H1 (cell line): ENCODE measurements around the gene HSF4. TPM values are rescaled to one million over a fixed set of nuclear protein-coding genes. Genes with fewer than 3 reads are reported as not detected.

Experiments
- BCL11A ChIP-seq, 2 experiments: IDR thresholded peaks; one replicate each; pipeline ENCODE4 v1.6.1; 2011; ENCODE audit warnings: low read depth in 2 of 2, low read length in 2 of 2, mild to moderate bottlenecking in 2 of 2
- CBX5 ChIP-seq: fragments of 300-800, 300-1000 bp; sonication (generic); IDR thresholded peaks from 2 replicates; pipeline ENCODE4 v1.7.1; 2016; ENCODE audit warnings: antibody characterized with exemption, low read length, low read depth
- CEBPB ChIP-seq: IDR thresholded peaks from 2 replicates; pipeline ENCODE4 v1.6.1; 2012; ENCODE audit warnings: low read depth, low read length
- CTCF ChIP-seq, 3 experiments: IDR thresholded peaks; 1 replicate in 2 of 3; 2 replicates in 1 of 3; pipeline versions ENCODE4 v1.5.1 to v1.6.1; 2011; ENCODE audit warnings: low read length in 3 of 3, mild to moderate bottlenecking in 3 of 3, inconsistent platforms in 2 of 3, low read depth in 1 of 3, moderate library complexity in 1 of 3; ENCODE audit not compliant: insufficient read depth in 1 of 3; ENCODE audit errors: control extremely low read depth in 1 of 3
- E2F6 ChIP-seq: IDR thresholded peaks from 2 replicates; pipeline ENCODE4 v1.6.1; 2012; ENCODE audit warnings: inconsistent platforms
- JUN ChIP-seq: IDR thresholded peaks from 2 replicates; pipeline ENCODE4 v1.6.1; 2011; ENCODE audit warnings: low read depth, mild to moderate bottlenecking, improper control_type of control experiment, low read length
- PHF8 ChIP-seq: fragments of 200-600 bp; sonication (generic); conservative IDR thresholded peaks from 2 replicates; pipeline ENCODE4 v1.7.1; 2012; ENCODE audit warnings: low read depth, mild to moderate bottlenecking, inconsistent platforms, low read length, moderate library complexity
- POLR2A ChIP-seq, 2 experiments: IDR thresholded peaks; 1 replicate in 1 of 2; 2 replicates in 1 of 2; pipeline ENCODE4 v1.6.1; 2011; ENCODE audit warnings: low read depth in 2 of 2, low read length in 2 of 2, mild to moderate bottlenecking in 2 of 2; ENCODE audit errors: control extremely low read depth in 1 of 2
- RAD21 ChIP-seq, 2 experiments: IDR thresholded peaks in 1 of 2; conservative IDR thresholded peaks in 1 of 2; 2 replicates each; pipeline ENCODE4 v1.6.1; 2011; ENCODE audit warnings: low read depth in 2 of 2, low read length in 2 of 2, improper control_type of control experiment in 1 of 2, inconsistent platforms in 1 of 2, mild to moderate bottlenecking in 1 of 2, moderate library complexity in 1 of 2
- RFX5 ChIP-seq: IDR thresholded peaks from 2 replicates; pipeline ENCODE4 v1.6.1; 2011; ENCODE audit warnings: low read depth, low read length, improper control_type of control experiment, borderline replicate concordance
- RNF2 ChIP-seq: fragments of 200-900, 300-1000 bp; sonication (generic); IDR thresholded peaks from 2 replicates; pipeline ENCODE4 v1.7.1; 2016; ENCODE audit warnings: borderline replicate concordance, low read depth, mild to moderate bottlenecking, antibody characterized with exemption, low read length; ENCODE audit not compliant: poor library complexity, severe bottlenecking; ENCODE audit errors: missing control alignments
- SIN3A ChIP-seq, 2 experiments: IDR thresholded peaks in 1 of 2; conservative IDR thresholded peaks in 1 of 2; 2 replicates each; pipeline ENCODE4 v1.6.1; 2011 to 2012; ENCODE audit warnings: low read length in 2 of 2, improper control_type of control experiment in 1 of 2, low read depth in 1 of 2, mild to moderate bottlenecking in 1 of 2
- SIX5 ChIP-seq: IDR thresholded peaks from 2 replicates; pipeline ENCODE4 v1.6.1; 2011; ENCODE audit warnings: mild to moderate bottlenecking, low read depth, low read length
- SP2 ChIP-seq: IDR thresholded peaks from 2 replicates; pipeline ENCODE4 v1.6.1; 2012; ENCODE audit warnings: mild to moderate bottlenecking, low read length, inconsistent platforms
- TAF7 ChIP-seq: optimal IDR thresholded peaks from 2 replicates; pipeline ENCODE3; 2011; ENCODE audit warnings: low read depth, mild to moderate bottlenecking, inconsistent platforms, low read length, moderate library complexity, borderline replicate concordance
- polyA plus RNA-seq, 7 experiments: library from polyadenylated mRNA; depleted of rRNA in 3 of 7; stranded (reverse) in 5 of 7; unstranded in 2 of 7; fragments of >200 nt in 5 of 7; fragments of 200-250 nt in 2 of 7; gene quantifications; 1 replicate in 5 of 7; 2 replicates in 1 of 7; 4 replicates in 1 of 7; pipeline versions ENCODE4 v1.2.1 to v1.2.3, GENCODE V29; 2011 to 2013; ENCODE audit warnings: missing spikeins in 2 of 7, mixed read lengths in 2 of 7
- total RNA-seq: library from RNA; stranded (reverse); fragmentation: NEBNext Ultra II Directional; extraction: Animal tissue kit (Norgen Biotek cat#: 25700); gene quantifications from 2 replicates; pipeline ENCODE4 v1.2.1, GENCODE V29; 2021

HSF4 gene
- total and polyA plus RNA-seq, 2 of the 8 experiments (the other 6 are each of a cell fraction or from before 2014, with no cell fraction given) = 0.14 TPM; not detected in 1

DNA sequence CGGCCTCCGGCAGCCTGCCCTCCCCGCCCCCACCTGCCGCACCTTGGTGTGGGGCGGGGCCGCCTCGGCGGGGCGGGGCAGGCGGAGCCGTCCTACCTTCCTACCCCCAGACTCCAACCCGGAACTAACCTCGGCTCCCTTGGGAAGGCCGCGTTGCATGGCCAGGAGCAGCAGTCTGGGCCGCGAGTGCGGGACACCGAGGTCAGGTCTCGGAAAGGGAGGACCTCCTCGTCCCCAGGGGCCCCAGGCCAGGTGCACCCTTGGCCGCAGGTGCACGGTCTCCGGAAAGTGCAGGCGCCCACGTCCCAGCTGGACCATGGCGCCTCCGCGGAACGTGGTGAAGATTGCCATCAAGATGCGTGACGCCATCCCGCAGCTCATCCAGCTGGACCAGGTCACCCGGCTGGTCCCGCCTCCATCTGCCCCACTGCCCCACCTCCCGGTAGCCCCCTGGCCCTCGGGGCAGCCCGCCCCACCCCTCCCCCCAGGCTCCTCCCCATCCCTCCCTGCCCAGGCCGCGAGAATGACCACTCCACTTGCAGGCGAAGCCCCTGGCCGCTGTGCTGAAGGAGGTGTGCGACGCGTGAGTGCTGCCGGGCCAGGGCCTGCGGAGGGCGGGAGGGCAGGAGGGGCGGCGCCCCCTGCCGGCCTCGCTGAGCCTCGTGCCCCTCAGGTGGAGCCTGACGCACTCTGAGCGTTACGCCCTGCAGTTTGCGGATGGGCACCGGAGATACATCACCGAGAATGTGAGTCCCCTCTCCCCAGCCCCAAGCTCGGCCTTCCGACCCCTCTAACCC is 34.7 kb downstream of the HSF4 start, which contains the start of gene ELMO3 (continued):
- TF ChIP-seq RNF2 = no peak
- TF ChIP-seq JUN = no peak
- no peak for TF ChIP-seq SIX5
- TF ChIP-seq SIN3A (conservative IDR thresholded peaks at IDR 0.05 in 1 of 2, IDR thresholded peaks at IDR 0.05 in 1 of 2; ENCODE audit: low read depth in 1 of 2, low read length in 2 of 2) = peak in 1 of 2 experiments; percentile 86; a peak in 2 of 4 replicates
- TF ChIP-seq TAF7 = no peak
- TF ChIP-seq BCL11A (IDR thresholded peaks at IDR 0.05; ENCODE audit: low read depth in 2 of 2, low read length in 2 of 2) = no peak
- TF ChIP-seq RAD21 (IDR thresholded peaks at IDR 0.05 in 1 of 2, conservative IDR thresholded peaks at IDR 0.05 in 1 of 2; ENCODE audit: low read depth in 2 of 2, low read length in 2 of 2) = peak; percentile 24 to 57; a peak in 3 of 4 replicates
- peak; percentile 88 to 94 (median 89) for TF ChIP-seq CTCF (IDR thresholded peaks at IDR 0.05; ENCODE audit: control extremely low read depth in 1 of 3, insufficient read depth in 1 of 3, low read depth in 1 of 3, low read length in 3 of 3)
- peak in 1 of 2 experiments; percentile 53; a peak in 1 of 3 replicates for TF ChIP-seq POLR2A (IDR thresholded peaks at IDR 0.05; ENCODE audit: control extremely low read depth in 1 of 2, low read depth in 2 of 2, low read length in 2 of 2)
- no peak for TF ChIP-seq CEBPB
- TF ChIP-seq SP2 = no peak
- no peak for TF ChIP-seq RFX5
- TF ChIP-seq E2F6 = peak; percentile 89
- TF ChIP-seq PHF8 = peak; percentile 53; the same call in 1 of the 2 replicates
- TF ChIP-seq CBX5 = no peak
